ENCODE data around the gene LRRN3.
A peak's percentile ranks its signal among the peaks of the same experiment; 100 is the strongest.
"Not testable (repeated sequence)": the region's sequence is repeated elsewhere in the genome, so short reads cannot be mapped to it uniquely, and the experiment has no call there.

Gene LRRN3

DNA sequence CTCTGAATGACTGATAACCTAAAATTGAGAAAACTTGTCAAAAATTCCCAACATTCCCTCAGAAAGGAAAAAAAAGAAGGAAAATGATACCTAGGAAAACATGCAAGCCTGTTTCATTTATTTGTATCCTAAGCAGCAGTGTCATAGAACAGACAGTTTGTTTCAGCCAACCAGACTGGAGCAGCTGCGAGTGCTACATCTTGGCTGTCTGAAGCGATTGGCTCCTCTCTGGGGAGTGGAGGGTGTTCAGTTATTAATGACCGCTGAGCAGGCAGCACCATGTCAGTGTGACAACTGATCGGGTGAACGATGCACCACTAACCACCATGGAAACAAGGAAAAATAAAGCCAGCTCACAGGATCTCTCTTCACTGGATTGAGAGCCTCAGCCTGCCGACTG is at the start of gene LRRN3:
Gene LRRN3, plus strand, starts transcription at position 282 of the 400 bp plus-strand sequence. CDS start 31,646 bp downstream, outside the sequence.
- DNase-seq (ENCODE audit: low spot score) = no peak

DNA sequence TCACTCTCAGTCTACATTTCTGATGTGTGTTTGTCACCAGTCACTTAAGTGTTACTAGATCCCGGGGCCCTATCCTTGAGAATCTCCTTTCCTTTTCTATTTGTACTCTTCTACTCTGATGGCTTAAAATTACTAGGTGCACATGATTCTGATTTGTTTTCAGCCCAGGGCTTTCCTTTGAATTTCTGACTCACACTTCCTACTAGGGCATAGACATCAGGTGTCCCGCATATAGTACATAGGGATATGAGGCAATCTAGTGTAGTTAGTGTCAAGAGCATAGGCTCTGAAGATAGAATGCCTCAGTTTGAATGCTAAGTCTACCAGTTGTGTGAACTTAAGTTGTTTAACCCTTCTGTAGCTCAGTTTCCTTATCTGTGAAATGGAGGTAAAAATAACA is 49.4 kb upstream of the LRRN3 start:
- peak; percentile 12 for DNase-seq (ENCODE audit: low spot score)

DNA sequence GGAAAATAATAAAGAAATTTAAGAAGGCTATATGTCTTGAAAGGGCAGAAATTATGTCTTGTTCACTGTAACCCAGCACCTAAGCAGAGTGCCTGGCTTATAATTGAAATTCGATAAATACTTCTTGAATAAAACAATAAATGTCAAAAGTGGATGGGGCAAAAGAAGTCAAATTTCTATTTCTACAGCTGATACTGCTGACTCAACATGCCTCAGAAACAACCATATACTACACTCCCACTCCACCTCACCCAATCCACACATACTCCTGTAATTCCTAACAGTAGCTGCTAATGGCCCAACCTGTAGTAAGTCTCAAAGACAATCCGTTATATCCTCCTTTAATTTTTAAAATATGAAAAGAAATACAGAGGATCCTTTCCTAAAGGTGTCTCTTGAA is 48.1 kb upstream of the LRRN3 start:
- no peak for DNase-seq (ENCODE audit: low spot score)

DNA sequence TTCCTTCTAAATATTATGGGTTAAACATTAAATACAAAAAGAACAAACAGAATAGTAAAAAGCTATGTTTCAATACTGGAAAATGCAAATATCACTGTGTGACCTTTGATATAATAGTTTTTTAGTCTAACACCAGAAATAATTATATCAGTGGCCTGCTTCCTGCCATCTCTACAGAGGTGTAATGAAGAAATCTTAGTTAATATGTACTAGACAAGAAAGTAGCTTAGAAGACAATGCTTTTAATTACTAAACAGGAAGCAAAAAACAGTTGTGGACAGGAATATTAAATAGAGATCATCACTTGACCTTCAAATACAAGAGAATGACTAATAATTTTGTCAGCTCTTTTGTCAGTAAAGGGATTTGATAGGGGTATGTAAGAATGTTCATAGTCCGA is 47.4 kb upstream of the LRRN3 start:
- no peak for DNase-seq (ENCODE audit: low spot score)

DNA sequence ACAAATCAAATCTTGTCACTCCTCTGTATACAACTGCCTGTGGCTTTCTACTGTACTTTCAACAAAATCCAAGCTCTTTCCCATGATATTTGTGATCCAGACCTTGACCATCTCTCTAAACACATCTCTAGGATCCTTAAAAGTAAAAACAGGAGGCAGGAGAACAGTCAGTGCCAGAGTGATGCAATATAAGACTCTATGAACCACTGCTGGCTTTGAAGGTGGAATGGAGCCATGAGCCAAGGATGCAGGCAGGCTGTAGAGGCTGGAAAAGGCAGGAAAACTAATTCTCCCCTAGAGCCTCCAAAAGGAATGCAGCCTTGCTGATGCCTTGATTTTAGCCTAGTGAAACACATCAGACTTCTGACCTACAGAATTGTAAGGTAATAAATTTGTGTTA is 45.5 kb upstream of the LRRN3 start:
- no peak for DNase-seq (ENCODE audit: low spot score)

DNA sequence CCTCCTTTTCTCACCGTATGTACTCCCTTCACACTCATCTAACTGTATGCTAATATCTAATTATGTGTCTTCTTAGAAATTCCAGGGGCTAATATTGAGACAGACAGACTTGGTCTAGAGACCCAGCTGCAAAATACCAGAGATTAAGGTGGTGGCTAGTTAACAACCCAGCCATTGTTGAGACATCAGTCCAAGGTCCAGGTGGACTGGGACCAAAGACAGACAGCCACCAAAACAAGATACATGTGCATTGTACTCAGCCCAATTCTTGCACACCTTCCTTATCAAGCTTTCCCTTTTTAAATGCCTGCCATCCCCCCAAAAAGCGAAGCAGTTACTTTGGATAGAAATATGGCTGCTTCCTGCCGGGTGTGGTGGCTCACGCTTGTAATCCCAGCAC is 43.3 kb upstream of the LRRN3 start:
- no peak for DNase-seq (ENCODE audit: low spot score)

DNA sequence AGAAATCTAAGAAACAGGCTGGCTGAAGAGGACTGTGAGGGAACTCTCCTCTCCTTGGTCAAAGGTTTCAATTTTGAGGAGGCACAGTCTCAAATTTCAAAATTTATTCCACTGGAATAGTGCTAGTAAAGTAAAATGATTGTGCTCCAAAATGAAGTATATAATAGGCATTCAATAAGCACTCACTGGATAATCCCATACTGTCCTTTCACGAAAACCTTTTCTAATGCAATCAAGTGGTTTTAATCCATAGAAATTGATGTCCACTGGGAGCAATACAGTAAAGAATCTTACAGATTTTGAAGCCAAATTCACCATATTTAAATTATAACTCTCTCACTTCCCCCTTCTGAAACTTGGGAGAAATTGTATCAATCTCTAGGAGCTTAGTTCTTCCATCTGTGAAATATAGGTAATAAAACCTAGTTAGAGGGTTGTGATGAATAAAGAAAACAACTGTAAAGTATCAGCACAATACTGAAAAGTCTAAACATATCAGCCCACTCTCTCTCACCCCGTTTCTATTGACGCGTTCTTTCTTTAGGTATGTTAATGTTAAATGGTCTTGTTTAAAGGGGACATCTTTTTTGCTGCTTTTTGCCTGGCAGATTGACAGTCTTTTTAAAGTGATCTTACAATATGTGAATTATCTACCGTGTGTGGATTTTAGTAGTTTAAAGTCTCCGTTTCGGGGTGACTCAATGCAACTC is 40.8 kb upstream of the LRRN3 start:
- no peak for DNase-seq (ENCODE audit: low spot score)

DNA sequence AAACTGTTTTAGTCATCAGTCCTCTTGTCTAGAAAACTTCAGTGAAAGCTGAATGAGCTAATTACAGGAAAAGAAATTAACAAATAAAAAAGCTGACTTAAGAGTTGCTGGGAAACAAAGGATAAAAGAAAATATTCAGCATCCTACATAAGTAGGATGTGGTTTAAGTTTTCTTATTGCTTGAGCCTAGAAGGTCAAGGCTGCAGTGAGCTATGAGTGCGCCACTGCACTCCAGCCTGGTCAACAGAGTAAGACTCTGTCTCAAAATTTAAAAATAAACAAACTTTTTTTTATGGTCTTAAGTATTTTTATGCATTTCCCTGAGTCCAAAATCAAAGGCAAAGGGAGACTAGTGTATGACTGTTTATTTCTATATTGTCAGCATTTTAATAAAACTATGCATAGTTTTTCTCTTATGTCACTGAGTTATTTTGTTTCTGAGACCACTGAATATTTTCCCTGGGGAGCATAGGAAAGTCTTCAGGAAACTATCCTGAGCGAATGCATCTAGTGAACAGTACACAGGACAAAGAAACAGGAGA is 40.0 kb upstream of the LRRN3 start:
- DNase-seq (ENCODE audit: low spot score) = no peak

DNA sequence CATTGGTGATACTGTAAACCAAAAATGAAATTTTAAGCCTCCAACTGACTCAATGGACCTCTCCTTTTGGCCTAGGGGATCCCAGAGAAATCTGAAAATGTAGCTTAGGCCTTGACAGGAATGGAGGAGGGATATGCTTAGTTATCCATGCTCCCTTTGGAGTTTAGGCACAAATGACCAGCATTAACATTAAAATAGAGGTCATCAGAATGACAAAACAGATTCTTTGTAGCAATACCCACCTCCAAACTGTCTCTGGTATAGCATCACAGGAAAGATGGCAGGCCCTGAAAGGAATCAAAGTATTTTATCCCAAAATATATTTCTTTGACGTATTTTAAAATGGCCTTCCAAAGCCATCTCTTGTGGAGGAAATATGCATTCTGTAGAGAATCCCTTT is 39.1 kb upstream of the LRRN3 start:
- no peak for DNase-seq (ENCODE audit: low spot score)

DNA sequence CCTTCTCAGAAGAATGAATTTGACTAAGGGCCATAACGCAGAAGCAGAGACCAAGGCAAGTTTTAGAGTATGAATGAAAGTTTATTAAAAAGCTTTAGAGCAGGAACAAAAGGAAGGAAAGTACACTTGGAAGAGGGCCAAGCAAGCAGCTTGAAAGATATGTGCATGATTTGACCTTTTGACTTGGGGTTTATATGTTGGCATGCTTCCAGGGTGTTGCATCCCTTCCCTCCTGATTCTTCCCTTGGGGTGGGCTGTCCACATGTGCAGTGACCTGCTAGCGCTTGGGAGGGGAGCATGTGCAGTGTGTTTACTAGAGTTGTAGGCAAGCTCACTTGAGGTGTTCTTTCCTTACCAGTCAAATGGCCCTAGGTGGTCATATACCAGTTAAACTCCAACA is 37.9 kb upstream of the LRRN3 start:
- no peak for DNase-seq (ENCODE audit: low spot score)

DNA sequence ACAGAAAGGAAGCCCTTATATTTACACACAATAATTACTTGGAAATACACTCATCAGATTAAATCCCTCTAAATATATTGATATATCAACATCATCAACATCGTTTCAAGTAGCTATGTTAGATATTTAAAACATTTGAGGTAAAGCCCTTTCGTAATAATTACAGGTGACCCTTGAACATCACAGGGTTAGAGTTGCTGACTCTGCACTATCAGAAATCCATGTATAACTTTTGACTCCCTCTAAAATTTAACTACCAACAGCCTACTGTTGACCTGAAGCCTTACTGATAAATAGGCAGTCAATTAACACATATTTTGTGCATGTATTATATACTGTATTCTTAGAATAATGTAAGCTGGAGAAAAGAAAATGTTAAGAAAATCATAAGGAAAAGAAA is 34.6 kb upstream of the LRRN3 start:
- no peak for DNase-seq (ENCODE audit: low spot score)

DNA sequence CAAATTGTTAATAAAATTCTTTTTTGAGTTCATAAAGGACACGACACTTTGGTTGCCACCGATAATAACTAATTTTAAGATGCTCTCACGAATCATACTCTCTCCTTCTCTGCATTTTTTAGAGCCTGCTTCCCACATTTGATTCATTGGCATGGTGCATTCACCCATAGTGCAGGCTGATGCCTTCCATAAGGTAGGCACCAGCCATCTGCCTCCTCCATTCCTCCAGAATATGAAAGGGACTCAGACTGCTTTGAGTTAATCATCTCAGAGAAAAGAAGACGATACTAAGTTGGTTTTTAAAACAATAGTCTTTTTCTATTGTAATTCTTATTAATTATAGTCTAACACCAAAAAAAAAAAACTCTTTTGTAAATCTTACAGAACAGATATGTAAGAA is 33.9 kb upstream of the LRRN3 start:
- DNase-seq (ENCODE audit: low spot score) = no peak

DNA sequence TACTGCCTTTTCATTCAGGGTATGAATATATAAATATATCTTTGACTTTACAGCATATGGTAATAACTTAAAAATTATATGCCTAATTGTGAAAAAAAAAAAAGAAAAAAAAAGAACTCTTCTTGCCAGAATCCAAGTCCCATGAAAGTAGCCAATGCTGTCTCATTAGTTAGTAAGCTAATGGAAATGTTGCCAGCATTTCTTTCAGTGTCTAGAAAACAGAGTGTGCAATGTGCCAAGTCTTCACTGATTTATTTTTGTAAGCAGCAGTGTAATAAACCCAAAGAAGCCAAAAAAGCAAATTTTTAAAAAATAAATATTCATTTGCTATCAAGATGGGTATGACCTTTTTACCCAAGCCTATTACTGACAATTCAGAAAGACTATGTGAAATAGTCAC is 31.1 kb upstream of the LRRN3 start:
- no peak for DNase-seq (ENCODE audit: low spot score)

DNA sequence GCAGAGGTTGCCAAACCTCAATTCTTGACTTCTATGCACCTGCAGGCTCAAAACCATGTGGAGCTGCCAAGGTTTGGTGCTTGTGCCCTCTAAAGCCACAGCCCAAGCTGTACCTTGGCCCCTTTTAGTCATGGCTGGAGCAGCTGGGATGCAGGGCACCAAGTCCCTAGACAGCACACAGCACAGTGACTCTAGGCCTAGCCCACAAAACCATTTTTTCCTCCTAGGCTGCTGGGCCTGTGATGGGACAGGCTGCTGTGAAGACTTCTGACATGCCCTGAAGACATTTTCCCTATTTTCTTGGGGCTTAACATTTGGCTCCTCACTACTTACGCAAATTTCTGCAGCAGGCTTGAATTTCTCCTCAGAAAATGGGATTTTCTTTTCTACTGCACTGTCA is 27.8 kb upstream of the LRRN3 start:
- no peak for DNase-seq (ENCODE audit: low spot score)

DNA sequence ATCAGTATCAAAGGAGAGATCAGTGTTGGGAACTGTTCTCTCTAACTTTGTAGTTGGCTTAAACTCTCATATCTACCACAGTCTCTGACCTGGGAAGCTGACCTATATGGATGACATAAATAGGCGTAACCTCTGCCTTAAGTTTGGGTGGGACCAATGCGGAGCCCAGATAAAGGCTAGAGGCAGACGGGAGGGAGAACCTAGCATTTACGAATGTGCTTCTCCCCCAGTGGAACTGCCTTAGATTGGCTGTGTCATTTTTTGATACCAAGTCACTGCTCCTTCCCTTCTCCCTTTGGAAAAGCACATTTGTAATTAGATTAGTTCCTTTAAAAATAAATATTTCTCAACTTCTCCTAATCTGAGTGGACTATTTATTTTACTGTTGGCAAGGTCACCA is 23.7 kb upstream of the LRRN3 start:
- no peak for DNase-seq (ENCODE audit: low spot score)

DNA sequence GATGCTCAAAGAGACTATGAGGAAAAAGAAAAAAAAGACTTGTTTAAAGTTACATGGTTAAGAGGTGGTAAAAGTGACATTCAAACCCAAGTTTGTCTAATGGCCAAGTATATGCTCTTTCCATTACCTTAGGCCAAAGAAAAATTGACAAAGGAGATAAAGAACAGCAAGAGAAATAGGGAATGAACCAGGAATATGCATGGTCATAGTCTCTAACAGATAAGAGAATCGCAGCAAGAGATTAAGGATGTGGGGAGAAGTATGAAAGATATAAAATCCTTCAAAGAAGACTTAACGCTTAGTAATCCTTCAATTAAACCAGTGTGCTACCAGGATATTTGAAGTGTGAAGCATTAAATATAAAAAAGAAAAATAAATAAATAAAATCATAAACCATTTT is 23.2 kb upstream of the LRRN3 start:
- DNase-seq (ENCODE audit: low spot score) = no peak

DNA sequence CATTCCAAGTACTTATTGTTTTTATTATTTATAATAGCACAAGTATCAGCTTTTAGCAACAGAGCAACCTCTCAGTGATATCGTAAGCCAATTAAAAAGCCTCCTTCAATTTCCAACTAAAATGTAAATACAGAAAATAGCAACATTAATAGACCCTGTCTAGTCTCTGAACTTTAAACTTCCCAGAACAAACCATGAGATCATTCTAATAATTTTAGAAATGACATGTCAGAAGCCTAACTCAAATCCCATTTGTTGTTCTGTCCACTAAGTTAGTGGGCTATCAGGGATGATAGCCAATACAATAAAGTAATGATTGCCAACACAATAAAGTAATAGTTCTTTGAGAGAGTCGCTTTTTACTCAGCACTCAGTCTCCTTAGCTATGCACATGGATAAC is 22.3 kb upstream of the LRRN3 start:
- DNase-seq (ENCODE audit: low spot score) = no peak

DNA sequence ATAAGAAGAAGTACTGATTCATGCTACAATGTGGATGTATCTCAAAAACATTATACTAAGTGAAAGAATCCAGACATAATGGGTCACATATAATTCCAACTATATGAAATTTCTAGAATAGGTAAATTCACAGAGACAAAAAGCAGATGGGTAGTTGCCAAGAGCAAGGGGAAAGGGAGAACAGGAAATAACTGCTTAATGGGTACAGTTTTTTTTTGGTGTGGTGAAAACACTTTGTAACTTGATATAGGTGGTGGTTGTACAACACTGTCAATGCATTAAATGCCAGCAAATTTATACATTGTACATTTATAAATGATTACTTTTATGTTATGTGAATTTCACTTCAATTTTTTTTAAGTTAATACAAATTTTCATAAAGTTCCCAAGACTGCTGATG is 19.4 kb upstream of the LRRN3 start:
- DNase-seq (ENCODE audit: low spot score) = no peak

DNA sequence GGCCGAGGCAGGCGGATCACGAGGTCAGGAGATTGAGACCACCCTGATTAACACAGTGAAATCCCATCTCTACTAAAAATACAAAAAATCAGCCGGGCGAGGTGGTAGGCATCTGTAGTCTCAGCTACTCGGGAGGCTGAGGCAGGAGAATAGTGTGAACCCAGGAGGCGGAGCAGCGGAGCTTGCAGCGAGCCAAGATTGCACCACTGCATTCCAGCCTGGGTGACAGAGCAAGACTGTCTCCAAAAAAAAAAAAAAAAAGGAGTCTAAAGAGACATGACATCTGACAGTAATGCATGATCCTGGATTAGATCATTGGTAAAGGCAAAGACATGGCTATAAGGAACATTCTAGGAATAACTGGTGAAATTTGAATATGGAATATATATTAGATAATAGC is 18.3 kb upstream of the LRRN3 start:
- not testable (repeated sequence) for DNase-seq (ENCODE audit: low spot score)

DNA sequence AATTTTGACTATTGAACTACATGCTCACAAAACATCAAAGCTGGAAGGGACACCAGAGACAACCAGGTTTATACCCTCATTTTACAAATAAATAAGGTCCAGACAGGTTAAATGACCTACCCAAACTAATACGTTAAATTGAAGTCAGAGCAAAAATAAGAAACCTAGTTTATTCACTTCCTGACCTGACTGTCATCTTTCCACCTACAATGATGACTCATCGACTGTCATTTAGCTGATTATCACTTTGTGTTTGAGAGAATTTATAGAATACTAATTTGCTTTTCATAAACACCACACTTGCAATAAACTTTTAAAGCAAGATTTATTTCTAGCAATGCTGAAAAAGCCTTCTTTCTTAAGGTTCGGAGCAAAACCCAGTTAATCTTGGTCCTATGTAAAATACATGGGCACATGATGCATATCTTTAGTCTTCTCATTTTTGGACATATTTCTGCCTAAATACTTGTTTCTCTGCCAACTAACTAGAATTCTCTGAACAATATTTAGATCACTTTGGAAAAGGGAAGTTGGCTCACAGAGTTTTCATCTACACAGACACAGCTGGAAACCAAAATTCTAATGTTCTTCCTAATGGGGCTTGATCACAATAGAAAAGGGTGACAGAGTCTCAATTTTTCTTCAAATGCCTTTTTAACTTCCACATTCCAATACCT is 16.7 kb upstream of the LRRN3 start:
- peak; percentile 28 for DNase-seq (ENCODE audit: low spot score)

DNA sequence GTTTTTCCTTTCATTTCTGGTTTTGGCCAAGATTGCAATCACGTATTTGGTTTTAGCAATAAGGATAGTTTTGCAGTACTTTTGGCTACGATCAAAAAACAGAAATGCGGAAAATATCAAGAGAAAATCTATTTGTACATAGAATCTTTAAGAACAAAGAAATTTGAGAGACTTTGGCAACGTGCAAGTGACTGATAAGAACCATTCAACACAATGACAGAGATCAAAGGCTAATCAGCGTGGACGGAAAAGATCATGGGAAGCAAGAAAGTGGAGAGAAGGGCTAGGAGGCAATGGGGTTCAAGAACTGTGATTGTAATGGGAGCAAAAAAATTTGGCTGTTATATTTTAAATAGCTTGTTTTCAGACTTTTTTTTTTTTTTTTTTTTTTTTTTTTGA is 16.2 kb upstream of the LRRN3 start:
- DNase-seq (ENCODE audit: low spot score) = no peak

DNA sequence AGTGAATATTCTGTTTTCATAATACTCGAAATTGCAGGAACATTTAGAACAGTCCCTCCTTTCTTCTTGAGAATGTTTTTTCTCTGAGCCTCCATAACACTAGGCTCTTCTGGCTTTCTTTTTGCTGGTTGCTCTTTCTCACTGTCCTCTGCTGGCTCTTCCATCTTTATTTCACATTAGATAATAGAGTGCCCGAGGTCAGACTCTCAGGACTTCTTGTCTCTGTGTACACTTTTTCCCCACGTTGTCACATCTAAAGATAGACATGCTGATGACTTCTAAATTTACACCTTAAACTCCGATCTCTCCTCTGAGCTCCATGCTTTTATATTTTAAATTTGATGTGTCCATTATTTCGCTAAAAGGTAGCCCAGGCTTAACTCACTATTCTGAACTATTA is 15.4 kb upstream of the LRRN3 start:
- DNase-seq (ENCODE audit: low spot score) = no peak

DNA sequence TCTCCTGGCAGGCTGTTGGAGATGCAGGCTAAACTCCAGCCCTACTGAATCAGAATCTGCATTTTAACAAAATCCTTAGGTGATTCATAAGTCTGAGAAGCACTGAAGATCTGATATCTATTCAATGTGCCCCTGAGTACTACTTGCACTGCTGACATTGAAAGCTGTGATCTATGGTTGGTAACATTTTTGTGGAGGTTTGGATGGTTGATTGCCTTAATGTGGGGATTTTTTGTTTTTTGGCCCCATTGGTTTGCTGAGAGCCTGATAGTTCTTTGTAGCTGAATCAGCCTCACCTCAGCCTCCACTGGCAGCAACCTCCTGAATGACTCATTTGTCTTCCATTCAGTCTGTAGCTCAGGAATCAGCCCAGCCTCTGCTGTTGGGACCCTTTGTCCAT is 14.7 kb upstream of the LRRN3 start:
- no peak for DNase-seq (ENCODE audit: low spot score)

DNA sequence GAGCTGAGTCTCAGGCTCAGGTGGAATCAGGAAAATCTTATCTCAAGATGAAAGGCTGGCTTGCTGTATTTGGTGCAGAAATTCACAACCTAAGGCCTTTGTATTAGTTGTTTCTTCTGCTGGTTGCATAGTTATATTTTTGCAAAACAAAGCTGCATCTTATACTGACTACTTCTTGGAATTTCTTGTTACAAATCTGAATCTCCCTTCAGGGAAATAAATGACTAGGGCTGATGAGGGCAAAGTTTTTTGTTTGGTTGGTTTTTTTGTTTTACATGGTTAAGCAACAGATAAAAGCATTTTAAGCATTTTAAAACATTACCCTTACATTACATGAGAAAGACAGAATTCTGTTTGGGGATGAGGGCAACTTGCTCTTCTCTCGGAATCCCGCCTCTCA is 13.9 kb upstream of the LRRN3 start:
- no peak for DNase-seq (ENCODE audit: low spot score)
